Measurements from ENCODE around the gene ENTPD8.
"Not testable (repeated sequence)": the region's sequence is repeated elsewhere in the genome, so short reads cannot be mapped to it uniquely, and the experiment has no call there.

DNA sequence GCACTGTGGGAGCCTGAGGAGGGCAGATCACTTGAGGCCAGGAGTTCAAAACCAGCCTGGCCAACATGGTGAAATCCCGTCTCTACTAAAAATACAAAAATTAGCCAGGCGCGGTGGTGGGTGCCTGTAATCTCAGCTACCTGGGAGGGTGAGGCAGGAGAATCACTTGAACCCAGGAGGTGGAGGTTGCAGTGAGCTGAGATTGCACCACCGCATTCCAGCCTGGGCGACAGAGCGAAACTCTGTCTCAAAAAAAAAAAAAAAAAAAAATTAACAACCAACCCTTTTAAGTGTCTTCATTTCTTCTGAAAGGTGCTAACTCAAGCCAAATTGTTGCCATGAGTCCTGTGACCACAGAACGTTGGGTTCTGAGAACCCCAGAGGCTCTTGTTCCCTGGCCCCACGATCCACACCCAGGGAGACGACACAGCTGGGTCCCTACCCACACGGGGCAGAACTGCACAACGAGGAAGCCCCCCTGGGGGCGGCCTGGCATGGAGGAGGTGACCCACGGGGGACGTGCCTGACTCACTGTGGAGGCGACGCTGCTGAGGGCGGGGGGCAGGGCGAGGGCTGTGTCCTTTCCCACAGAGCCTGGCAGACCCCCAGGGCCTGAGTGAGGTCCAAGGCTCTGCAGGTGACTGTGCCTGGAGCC, 30.8 kb downstream of the ENTPD8 start:
- not testable (repeated sequence) for TF ChIP-seq POLR2A (IDR thresholded peaks at IDR 0.05)
- TF ChIP-seq, protein P1, sequence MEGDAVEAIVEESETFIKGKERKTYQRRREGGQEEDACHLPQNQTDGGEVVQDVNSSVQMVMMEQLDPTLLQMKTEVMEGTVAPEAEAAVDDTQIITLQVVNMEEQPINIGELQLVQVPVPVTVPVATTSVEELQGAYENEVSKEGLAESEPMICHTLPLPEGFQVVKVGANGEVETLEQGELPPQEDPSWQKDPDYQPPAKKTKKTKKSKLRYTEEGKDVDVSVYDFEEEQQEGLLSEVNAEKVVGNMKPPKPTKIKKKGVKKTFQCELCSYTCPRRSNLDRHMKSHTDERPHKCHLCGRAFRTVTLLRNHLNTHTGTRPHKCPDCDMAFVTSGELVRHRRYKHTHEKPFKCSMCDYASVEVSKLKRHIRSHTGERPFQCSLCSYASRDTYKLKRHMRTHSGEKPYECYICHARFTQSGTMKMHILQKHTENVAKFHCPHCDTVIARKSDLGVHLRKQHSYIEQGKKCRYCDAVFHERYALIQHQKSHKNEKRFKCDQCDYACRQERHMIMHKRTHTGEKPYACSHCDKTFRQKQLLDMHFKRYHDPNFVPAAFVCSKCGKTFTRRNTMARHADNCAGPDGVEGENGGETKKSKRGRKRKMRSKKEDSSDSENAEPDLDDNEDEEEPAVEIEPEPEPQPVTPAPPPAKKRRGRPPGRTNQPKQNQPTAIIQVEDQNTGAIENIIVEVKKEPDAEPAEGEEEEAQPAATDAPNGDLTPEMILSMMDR (IDR thresholded peaks at IDR 0.05) = not testable (repeated sequence)
- TF ChIP-seq POLR2AphosphoS5 (IDR thresholded peaks at IDR 0.05) = peak in 1 of 3 donors; percentile 10

Data from breast epithelium (tissue), 3 donors.